HG02678 (cell line): Measurements from ENCODE around the gene EXD3.

Experiments used
- ATAC-seq: cut with Tn5 transposase; IDR thresholded peaks from one replicate; pipeline ENCODE4 v1.9.1; 2021; ENCODE audit warnings: mild to moderate bottlenecking, moderate library complexity; ENCODE audit not compliant: unreplicated experiment

EXD3 gene

GRCh38 chr9:137449081-137449844 lies 26.3 kb upstream of the EXD3 start:
- ATAC-seq: no peak

GRCh38 chr9:137448602-137448962 lies 25.6 kb upstream of the EXD3 start:
- ATAC-seq: no peak

GRCh38 chr9:137447722-137448601 lies 25.0 kb upstream of the EXD3 start:
- no peak for ATAC-seq

DNA sequence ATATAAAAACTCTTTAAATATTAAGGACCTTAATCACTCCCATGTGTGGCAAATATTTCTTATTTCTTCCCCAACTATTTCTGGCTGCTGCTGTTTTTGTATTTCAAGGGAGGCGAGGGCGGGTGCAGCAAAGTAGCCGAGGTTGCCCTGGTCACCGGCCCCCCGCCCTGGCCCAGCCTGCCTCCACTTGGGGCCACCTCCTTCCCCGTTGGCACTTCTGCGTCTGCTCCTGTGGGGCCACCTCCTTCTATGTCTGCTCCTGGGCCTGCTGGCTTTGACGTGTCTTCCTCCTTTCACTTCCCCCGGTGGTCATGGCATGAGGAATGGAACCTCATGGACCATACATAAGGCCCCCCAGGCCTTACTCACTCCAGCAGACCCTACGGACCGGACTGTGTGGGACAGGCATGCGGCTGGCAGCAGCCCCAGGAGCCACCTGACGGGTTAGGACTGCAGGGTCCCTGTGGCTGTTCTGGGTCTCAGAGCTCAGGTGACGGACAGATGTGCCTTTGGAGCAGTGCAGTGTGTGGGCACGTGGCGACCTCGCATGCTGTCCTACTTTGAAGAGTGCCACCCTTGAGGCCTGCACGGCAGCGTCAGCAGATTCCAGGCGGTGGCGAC lies 24.0 kb upstream of the EXD3 start:
- no peak for ATAC-seq

GRCh38 chr9:137445930-137446431 lies 23.0 kb upstream of the EXD3 start:
- ATAC-seq: no peak

GRCh38 chr9:137445275-137445807 lies 22.4 kb upstream of the EXD3 start:
- peak; percentile 51 for ATAC-seq

GRCh38 chr9:137444106-137444790 lies 21.3 kb upstream of the EXD3 start:
- ATAC-seq: no peak

DNA sequence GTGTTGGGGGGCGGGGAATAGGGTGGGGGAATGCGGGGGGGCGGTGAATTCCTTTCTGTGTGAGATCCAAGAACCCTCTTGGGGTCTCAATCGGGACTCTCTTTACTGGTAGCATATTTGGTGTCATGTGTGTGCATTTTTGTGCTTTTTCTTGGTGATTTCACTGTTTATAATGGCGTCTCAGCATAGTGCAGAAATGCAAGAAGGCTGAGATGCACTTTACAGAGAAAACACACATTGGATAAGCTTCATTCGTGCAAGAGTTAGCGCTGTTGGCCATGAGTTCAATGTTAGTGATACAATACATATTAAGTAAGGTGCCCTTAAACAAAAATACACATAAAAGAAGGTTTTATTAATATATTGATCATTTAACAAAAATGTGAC lies 19.0 kb upstream of the EXD3 start:
- ATAC-seq: no peak

- no peak for ATAC-seq
Observed at GRCh38 chr9:137441289-137441934, 18.4 kb upstream of the EXD3 start, which contains the start of gene ENTPD8. ENTPD8 (minus strand) TSS chr9:137441357; CDS start chr9:137438285, 3,072 bp downstream.

- ATAC-seq: no peak
Observed at GRCh38 chr9:137439158-137439714, 16.3 kb upstream of the EXD3 start.

GRCh38 chr9:137438591-137439157 lies 15.7 kb upstream of the EXD3 start:
- ATAC-seq: no peak

DNA sequence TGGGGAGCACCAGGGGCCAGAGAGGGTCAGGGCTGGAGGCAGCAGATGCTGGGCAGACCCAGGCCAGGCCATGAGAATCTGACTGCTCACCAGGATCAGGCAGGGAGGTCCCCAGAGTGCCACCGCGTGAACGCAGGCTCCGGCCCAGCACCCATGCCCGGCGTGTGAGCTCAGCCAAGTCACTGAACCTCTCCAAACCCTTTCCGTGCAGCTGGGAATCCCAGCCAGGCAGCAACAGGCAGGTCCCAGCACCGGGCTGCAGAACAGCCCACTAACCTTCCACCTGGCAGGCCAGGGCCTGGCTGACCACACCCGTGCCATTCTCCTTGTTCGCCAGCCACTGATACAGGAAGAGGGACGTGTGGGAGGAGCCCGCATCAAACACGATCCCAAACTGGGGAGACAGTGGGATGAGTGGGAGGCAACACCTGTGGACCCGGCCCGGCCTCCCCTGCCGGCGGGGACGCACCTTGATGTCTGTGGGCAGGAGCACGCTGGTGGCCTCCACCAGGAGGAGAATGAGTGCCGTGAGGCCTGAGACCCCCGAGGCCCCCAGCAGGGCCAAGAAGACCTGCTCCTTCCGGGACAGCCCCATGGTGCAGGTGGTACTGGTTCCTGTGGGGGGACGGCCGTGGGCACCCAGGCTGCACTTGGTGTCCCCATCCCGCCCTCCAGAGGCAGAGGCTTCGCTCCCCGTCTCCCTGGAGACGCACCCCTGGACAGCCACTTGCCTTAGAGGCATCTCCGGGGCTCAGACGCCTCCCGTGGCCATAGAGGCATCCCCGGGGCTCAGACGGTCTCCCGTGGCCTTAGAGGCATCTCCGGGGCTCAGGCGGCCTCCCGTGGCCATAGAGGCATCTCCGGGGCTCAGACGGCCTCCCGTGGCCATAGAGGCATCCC lies 15.0 kb upstream of the EXD3 start:
- no peak for ATAC-seq

DNA sequence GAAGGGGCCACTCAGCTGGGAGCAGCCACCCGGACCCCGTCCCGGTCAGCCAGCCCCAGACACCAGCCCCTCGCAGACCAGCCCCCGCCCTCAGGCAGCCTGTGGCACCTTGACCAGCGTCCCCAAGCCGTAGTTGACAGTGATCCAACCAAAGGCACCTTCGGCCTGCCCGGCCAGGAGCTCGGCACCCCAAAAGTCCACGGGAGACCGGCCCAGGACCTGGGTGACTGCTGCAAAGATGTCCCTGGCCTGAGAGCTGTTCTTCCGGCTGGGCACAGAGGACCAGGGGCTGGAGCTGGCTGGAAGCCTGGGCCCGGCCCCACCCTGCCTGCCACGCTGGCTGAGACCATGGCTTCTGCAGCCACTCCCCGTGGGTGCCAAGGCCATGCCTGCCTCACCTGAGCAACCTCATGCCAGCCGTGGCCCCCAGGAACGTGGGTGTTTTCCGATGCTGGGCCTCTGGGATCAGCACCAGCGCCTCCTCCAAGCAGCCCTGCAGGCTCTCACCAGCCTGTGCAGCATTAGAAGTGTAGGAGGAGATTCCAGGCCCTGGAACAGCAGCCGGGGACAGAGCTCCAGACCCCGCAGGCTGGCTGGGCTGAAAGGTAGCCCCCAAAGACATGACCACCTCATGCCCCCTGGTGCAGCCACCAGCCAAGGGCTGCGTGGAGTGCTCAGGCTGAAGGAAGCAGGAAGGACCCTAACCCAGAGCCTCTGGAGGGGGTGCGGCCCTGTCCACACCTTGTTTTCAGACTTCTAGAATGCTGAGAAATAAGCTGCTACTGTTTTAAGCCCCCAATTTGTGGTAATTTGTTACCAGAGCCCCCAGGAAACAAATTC lies 14.0 kb upstream of the EXD3 start:
- no peak for ATAC-seq

GRCh38 chr9:137435980-137436760 lies 13.2 kb upstream of the EXD3 start:
- no peak for ATAC-seq

- ATAC-seq: no peak
Observed at GRCh38 chr9:137435381-137435891, 12.5 kb upstream of the EXD3 start.
